K562 (cell line): ENCODE measurements around the gene NT5DC4. TPM values are rescaled to one million over a fixed set of nuclear protein-coding genes. Genes with fewer than 3 reads are reported as not detected.
A peak's percentile ranks its signal among the peaks of the same experiment; 100 is the strongest.

ENCODE experiments used
- ATAC-seq: fragments of 200-7000 bp; cut with Tn5 transposase; 3 replicates; pipeline ENCODE4 v1.9.1; 2020; ENCODE audit warnings: moderate library complexity
- BruUV-seq: library from RNA; stranded (reverse); fragments of 400-500 nt; replicated peaks from 2 replicates; lab custom pipeline; 2021; lab: Mats Ljungman, UMichigan
- CTCF ChIA-PET: fragments of 300-600 bp; formaldehyde crosslinking; extraction: SDS; loops from one replicate; lab custom pipeline; 2021; ENCODE audit warnings: low intra/inter-chr PET ratio; lab: Yijun Ruan, JAX
- POLR2A ChIA-PET: fragments of 300-600, 350-650 bp; sonication (Branson Sonifier 250); formaldehyde crosslinking; extraction: SDS; loops from one replicate; lab custom pipeline; 2021; ENCODE audit warnings: antibody characterized with exemption, inconsistent platforms; lab: Yijun Ruan, JAX
- DNase-seq, 4 experiments: peaks; one replicate each; pipeline versions ENCODE4 v3.0.0 to v3.0.0-alpha.2; 2011 to 2018; ENCODE audit warnings: low spot score in 3 of 4, mixed read lengths in 3 of 4; ENCODE audit errors: extremely low read depth in 1 of 4
- FAIRE-seq: peaks from 2 replicates; lab custom pipeline; 2011; peaks lifted over from hg19 to GRCh38; lab: Jason Lieb, UNC
- H2AFZ ChIP-seq: 2 replicates; pipeline ENCODE4 v1.6.0; 2011; ENCODE audit warnings: low read depth, low read length, control low read depth, inconsistent platforms
- H3K27ac ChIP-seq: fragments of 200-600 bp; 3 replicates; pipeline ENCODE4 v1.8.0; 2011; ENCODE audit warnings: low read depth, mild to moderate bottlenecking, control low read depth, inconsistent platforms, low read length, moderate library complexity, mixed read lengths; ENCODE audit errors: extremely low read depth
- H3K27me3 ChIP-seq, 2 experiments: fragments of 300-600 bp in 1 of 2; 2 replicates in 1 of 2; 3 replicates in 1 of 2; pipeline versions ENCODE4 v1.6.0 to v1.8.0; 2011; ENCODE audit warnings: inconsistent platforms in 2 of 2, low read length in 2 of 2, mild to moderate bottlenecking in 1 of 2, mixed read lengths in 1 of 2, moderate library complexity in 1 of 2; ENCODE audit not compliant: control insufficient read depth in 2 of 2, insufficient read depth in 2 of 2
- H3K36me3 ChIP-seq: fragments of 300-600 bp; 3 replicates; pipeline ENCODE4 v1.8.0; 2011; ENCODE audit warnings: mild to moderate bottlenecking, low read length, inconsistent platforms; ENCODE audit not compliant: control insufficient read depth, insufficient read depth
- H3K4me1 ChIP-seq, 2 experiments: fragments of 200-600 bp in 1 of 2; replicated peaks in 1 of 2; 2 replicates in 1 of 2; 3 replicates in 1 of 2; pipeline versions ENCODE4 v1.5.1 to v1.8.0; 2011; ENCODE audit warnings: inconsistent platforms in 2 of 2, low read length in 2 of 2, mild to moderate bottlenecking in 1 of 2, mixed read lengths in 1 of 2, moderate library complexity in 1 of 2; ENCODE audit not compliant: control insufficient read depth in 2 of 2, insufficient read depth in 2 of 2
- H3K4me2 ChIP-seq: 2 replicates; pipeline ENCODE4 v1.6.1; 2011; ENCODE audit warnings: low read length, control low read depth, inconsistent platforms, mixed read lengths; ENCODE audit not compliant: insufficient read depth
- H3K4me3 ChIP-seq: fragments of 200-600 bp; sonication (generic), shearing (Covaris generic); 2 replicates; pipeline ENCODE4 v1.5.1; 2016; ENCODE audit warnings: control low read depth, inconsistent platforms
- H3K79me2 ChIP-seq: fragments of 200-600 bp; 3 replicates; pipeline ENCODE4 v1.8.0; 2011; ENCODE audit warnings: low read length, inconsistent platforms; ENCODE audit not compliant: control insufficient read depth, insufficient read depth
- H3K9ac ChIP-seq, 2 experiments: 2 replicates each; pipeline versions ENCODE4 v1.6.0 to v1.6.1; 2011; ENCODE audit warnings: low read depth in 2 of 2, low read length in 2 of 2, control low read depth in 1 of 2, inconsistent platforms in 1 of 2, mild to moderate bottlenecking in 1 of 2, mixed read lengths in 1 of 2; ENCODE audit not compliant: insufficient read depth in 1 of 2
- H3K9me1 ChIP-seq: one replicate; pipeline ENCODE4 v1.6.0; 2011; ENCODE audit warnings: inconsistent platforms, mild to moderate bottlenecking, low read length, moderate library complexity; ENCODE audit not compliant: control insufficient read depth, insufficient read depth
- H3K9me3 ChIP-seq: replicated peaks from 2 replicates; pipeline ENCODE4 v1.5.1; 2011; ENCODE audit warnings: low read depth, low read length, inconsistent platforms; ENCODE audit not compliant: control insufficient read depth, insufficient read depth
- H4K20me1 ChIP-seq: replicated peaks from 2 replicates; pipeline ENCODE4 v1.6.1; 2011; ENCODE audit warnings: low read length, inconsistent platforms, mixed read lengths; ENCODE audit not compliant: control insufficient read depth, insufficient read depth
- ID3 ChIP-seq, 2 experiments: fragments of 250-450 bp in 1 of 2; fragments of 450-650 bp in 1 of 2; sonication (Bioruptor Pico) in 1 of 2; IDR thresholded peaks; 2 replicates each; pipeline versions ENCODE4 v1.6.1 to v1.8.0; 2016 to 2021; ENCODE audit warnings: mild to moderate bottlenecking in 2 of 2, moderate library complexity in 2 of 2, missing compliant biosample characterization in 1 of 2, missing genetic modification characterization in 1 of 2
- RB1 ChIP-seq: fragments of 450-650 bp; IDR thresholded peaks from 2 replicates; pipeline ENCODE4 v1.6.1; 2017; ENCODE audit warnings: low read depth, mild to moderate bottlenecking
- WGBS: fragments of 100-300 bp; shearing (Covaris generic); methylation state at CpG from one replicate; pipeline ENCODE4 v1.1.6; 2016; ENCODE audit warnings: low coverage, mixed read lengths; ENCODE audit not compliant: insufficient coverage; ENCODE audit errors: missing lambda C conversion rate; 5-methylcytosine and 5-hydroxymethylcytosine counted together
- in situ Hi-C: fragments of 300-500 bp; cut with MboI; formaldehyde crosslinking; loops from 4 replicates; pipeline ENCODE4 v1.15.0; 2018; ENCODE audit warnings: inconsistent platforms, mixed read lengths
- intact Hi-C: fragments of 100-400 bp; cut with micrococcal nuclease; formaldehyde crosslinking; loops from 2 replicates; pipeline ENCODE4 v1.14.2; 2022
- polyA plus RNA-seq, 8 experiments: library from polyadenylated mRNA; depleted of rRNA in 4 of 8; stranded (reverse) in 5 of 8; unstranded in 3 of 8; fragments of >200 nt; fragmentation: Nextera tagmentation in 2 of 8; fragmentation: Illumina TruSeq in 1 of 8; extraction: Ambion mirVana in 2 of 8; extraction: Trizol in 1 of 8; gene quantifications; 2 replicates each; pipeline versions ENCODE4 v1.2.1 to v1.2.3, GENCODE V29; 2011 to 2014; ENCODE audit warnings: inconsistent platforms in 1 of 8, missing spikeins in 1 of 8
- total RNA-seq, 7 experiments: library from RNA; depleted of rRNA in 6 of 7; stranded (reverse); fragments of >200 nt in 6 of 7; fragmentation: Illumina TruSeq in 2 of 7; extraction: Trizol in 2 of 7; gene quantifications; 2 replicates each; pipeline versions ENCODE4 v1.2.1 to v1.2.3, GENCODE V29; 2011 to 2021; ENCODE audit warnings: low replicate concordance in 1 of 7

The NT5DC4 gene
- total and polyA plus RNA-seq, 9 of the 15 experiments (the other 6 are each of a cell fraction or from before 2014, with no cell fraction given), result 0.44 to 6.9 (median 2.5) TPM

- no peaks in the 10 kb centered on the region for H3K79me2 ChIP-seq
- H2AFZ ChIP-seq, result 0 out of 2 replicates have a peak overlapping the region, but pooled peaks have one; percentile 25
- no peaks in the 10 kb centered on the region for H3K9me3 ChIP-seq
- ATAC-seq, result peak; percentile 9; the same call in 1 of the 3 replicates
- no peaks in the 10 kb centered on the region for H3K36me3 ChIP-seq
- peak in 1 of 4 experiments; percentile 42 for DNase-seq
- H4K20me1 ChIP-seq, result no peaks in the 10 kb centered on the region
- BruUV-seq, result no TSS peak
- ChIA-PET CTCF (no interaction called here), POLR2A (interaction anchor here (1.0 to 3.5 kb wide), 6 partner anchors 8 to 37 kb away, joined by 6 to 14 read pairs (median 9); no protein-coding TSS in a partner anchor)
- in situ Hi-C loops, result no loop called here
- intact Hi-C loops, result loop anchor here (1.0 kb wide), 1 partner anchor 39 kb away; the partner anchor contains the start of gene SLC20A1
- TF ChIP-seq RB1 (0 out of 2 replicates have a peak, but pooled peaks have one; percentile 17), ID3 (CRISPR knock-in tag; IDR thresholded peaks at IDR 0.05) (no peak), ID3 (tag; IDR thresholded peaks at IDR 0.05) (no peak)
- H3K4me3 ChIP-seq, result no peak overlapping the region
- peak; percentile 32 for FAIRE-seq
- peak overlapping the region; percentile 49 to 60; a peak in 3 of 4 replicates for H3K9ac ChIP-seq
- no peaks in the 10 kb centered on the region for H3K9me1 ChIP-seq
- H3K4me1 ChIP-seq, result peaks cover 42 to 66% of the 10 kb centered on the region in 2 experiments
- H3K27ac ChIP-seq, result peak overlapping the region; percentile 86
- 8% methylated on average over 3 of the region's 3 CpGs for WGBS
- peak overlapping the region; percentile 73 for H3K4me2 ChIP-seq
- no peaks in the 10 kb centered on the region for H3K27me3 ChIP-seq
Observed at GRCh38 chr2:112684415-112684775, 36.4 kb upstream of the NT5DC4 start.
